ENCODE data around the gene XKRX. TPM values are rescaled to one million over a fixed set of nuclear protein-coding genes. Genes with fewer than 3 reads are reported as not detected.

Gene XKRX
- total and polyA plus RNA-seq, 2 donors from 2014 or later (not counting 2 experiments from before 2014, with no cell fraction given): 0.03 to 0.07 TPM

Other genes with a start within 250 kb of the XKRX start
- 2.4 and 3.7 TPM in 2 replicates for gene SYTL4, start 196.8 kb downstream of the XKRX start, total RNA-seq
- 0.88 and 1.1 TPM in 2 replicates for gene SYTL4, start 196.8 kb downstream of the XKRX start, polyA plus RNA-seq
- 31.0 and 34.1 TPM in 2 replicates for gene CSTF2, start 108.5 kb downstream of the XKRX start, total RNA-seq
- gene CSTF2, start 108.5 kb downstream of the XKRX start, polyA plus RNA-seq: 19.8 and 21.7 TPM in 2 replicates
- not detected in 2 replicates for gene NOX1, start 54.6 kb downstream of the XKRX start, total RNA-seq
- not detected in 2 replicates for gene NOX1, start 54.6 kb downstream of the XKRX start, polyA plus RNA-seq
- not detected in 2 replicates for gene ARL13A, start 40.8 kb upstream of the XKRX start, total RNA-seq
- not detected in 2 replicates for gene ARL13A, start 40.8 kb upstream of the XKRX start, polyA plus RNA-seq
- gene TRMT2B, start 123.2 kb upstream of the XKRX start, total RNA-seq: 11.9 and 12.3 TPM in 2 replicates
- 4.5 and 5.4 TPM in 2 replicates for gene TRMT2B, start 123.2 kb upstream of the XKRX start, polyA plus RNA-seq
- gene TMEM35A, start 150.0 kb upstream of the XKRX start, total RNA-seq: 0.07 TPM in 1 of 2 replicates, not detected in the other
- gene TMEM35A, start 150.0 kb upstream of the XKRX start, polyA plus RNA-seq: 0.07 TPM in 2 replicates
- 24.1 and 27.7 TPM in 2 replicates for gene CENPI, start 169.3 kb upstream of the XKRX start, total RNA-seq
- 4.7 and 6.8 TPM in 2 replicates for gene CENPI, start 169.3 kb upstream of the XKRX start, polyA plus RNA-seq

Measured in foreskin keratinocyte (primary cell).